H1 (cell line): ENCODE results near the gene KCNQ1.

Experiments
- EGR1 ChIP-seq: IDR thresholded peaks from 2 replicates; pipeline ENCODE4 v1.6.1; 2011; ENCODE audit warnings: low read depth, low read length, borderline replicate concordance
- EP300 ChIP-seq, 2 experiments: IDR thresholded peaks; 1 replicate in 1 of 2; 2 replicates in 1 of 2; pipeline ENCODE4 v1.6.1; 2011 to 2012; ENCODE audit warnings: low read depth in 2 of 2, low read length in 2 of 2, mild to moderate bottlenecking in 2 of 2, borderline replicate concordance in 1 of 2, inconsistent platforms in 1 of 2, moderate library complexity in 1 of 2
- EZH2 ChIP-seq: fragments of 200-600 bp; sonication (generic); IDR thresholded peaks from 2 replicates; pipeline ENCODE4 v1.7.1; 2012; ENCODE audit warnings: low read depth, mild to moderate bottlenecking, moderate library complexity, low read length, inconsistent platforms; ENCODE audit not compliant: severe bottlenecking
- FOSL1 ChIP-seq: IDR thresholded peaks from 2 replicates; pipeline ENCODE4 v1.6.1; 2011; ENCODE audit warnings: mild to moderate bottlenecking, low read depth, low read length, moderate library complexity; ENCODE audit not compliant: insufficient read depth
- JUND ChIP-seq: IDR thresholded peaks from 2 replicates; pipeline ENCODE4 v1.6.1; 2011; ENCODE audit warnings: mild to moderate bottlenecking, improper control_type of control experiment, low read length
- MAFK ChIP-seq: IDR thresholded peaks from 2 replicates; pipeline ENCODE4 v1.6.1; 2012; ENCODE audit warnings: low read depth, mild to moderate bottlenecking, improper control_type of control experiment, low read length
- PHF8 ChIP-seq: fragments of 200-600 bp; sonication (generic); conservative IDR thresholded peaks from 2 replicates; pipeline ENCODE4 v1.7.1; 2012; ENCODE audit warnings: low read depth, mild to moderate bottlenecking, inconsistent platforms, low read length, moderate library complexity
- POLR2A ChIP-seq, 2 experiments: IDR thresholded peaks; 1 replicate in 1 of 2; 2 replicates in 1 of 2; pipeline ENCODE4 v1.6.1; 2011; ENCODE audit warnings: low read depth in 2 of 2, low read length in 2 of 2, mild to moderate bottlenecking in 2 of 2; ENCODE audit errors: control extremely low read depth in 1 of 2
- RBBP5 ChIP-seq: IDR thresholded peaks from 2 replicates; pipeline ENCODE4 v1.7.1; 2012; ENCODE audit warnings: low read depth, mild to moderate bottlenecking, inconsistent platforms, low read length, moderate library complexity, borderline replicate concordance
- YY1 ChIP-seq: IDR thresholded peaks from 2 replicates; pipeline ENCODE4 v1.6.1; 2011; ENCODE audit warnings: low read depth, mild to moderate bottlenecking, low read length
- TF ChIP-seq, protein P1 (sequence below), 3 experiments: IDR thresholded peaks; 1 replicate in 2 of 3; 2 replicates in 1 of 3; pipeline versions ENCODE4 v1.5.1 to v1.6.1; 2011; ENCODE audit warnings: low read length in 3 of 3, mild to moderate bottlenecking in 3 of 3, inconsistent platforms in 2 of 3, low read depth in 1 of 3, moderate library complexity in 1 of 3; ENCODE audit not compliant: insufficient read depth in 1 of 3; ENCODE audit errors: control extremely low read depth in 1 of 3

DNA sequence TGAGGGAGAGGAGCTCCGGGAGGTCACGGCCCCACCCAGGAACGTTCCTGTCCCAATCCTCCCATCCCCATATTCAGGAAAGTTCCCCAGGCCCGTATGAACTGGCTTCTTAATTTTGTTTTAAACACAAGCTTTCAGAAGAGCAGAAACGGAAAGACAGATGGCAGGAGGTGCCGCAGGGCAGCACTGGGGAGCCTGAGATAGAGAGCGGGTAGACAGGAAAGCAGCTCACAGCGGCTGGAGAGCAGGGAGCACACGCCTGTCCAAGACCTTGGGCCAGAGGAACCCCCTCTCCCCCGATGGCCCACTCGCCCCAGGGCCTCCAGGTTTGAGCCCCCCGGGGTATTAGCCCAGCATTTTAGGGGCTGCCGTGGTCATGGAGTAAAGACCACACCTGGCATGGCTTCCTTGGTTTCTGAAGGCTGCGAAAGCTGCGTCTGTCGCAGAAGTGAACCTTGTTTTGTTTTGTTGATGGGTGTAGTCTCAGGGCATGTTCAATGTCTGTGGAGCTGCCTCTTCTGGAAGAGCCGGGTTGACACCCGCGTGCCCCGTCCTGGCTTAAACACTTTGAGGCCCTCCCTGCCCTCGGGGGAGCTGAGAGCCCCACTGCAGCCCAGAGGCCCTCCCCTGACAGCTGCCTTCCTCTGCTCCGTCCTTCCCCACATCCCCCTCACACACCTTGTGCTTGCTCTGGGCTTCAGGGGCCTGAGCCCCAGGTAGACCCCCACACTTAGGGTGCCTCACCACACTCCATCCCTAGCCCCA is 272.9 kb downstream of the KCNQ1 start:
- TF ChIP-seq RBBP5 (no peak), JUND (no peak), POLR2A (IDR thresholded peaks at IDR 0.05; ENCODE audit: control extremely low read depth in 1 of 2, low read depth in 2 of 2, low read length in 2 of 2) (no peak), FOSL1 (no peak), MAFK (no peak), PHF8 (no peak), EP300 (IDR thresholded peaks at IDR 0.05; ENCODE audit: borderline replicate concordance in 1 of 2, low read depth in 2 of 2, low read length in 2 of 2) (no peak), EGR1 (no peak), YY1 (no peak), EZH2 (no peak)
- TF ChIP-seq, protein P1, sequence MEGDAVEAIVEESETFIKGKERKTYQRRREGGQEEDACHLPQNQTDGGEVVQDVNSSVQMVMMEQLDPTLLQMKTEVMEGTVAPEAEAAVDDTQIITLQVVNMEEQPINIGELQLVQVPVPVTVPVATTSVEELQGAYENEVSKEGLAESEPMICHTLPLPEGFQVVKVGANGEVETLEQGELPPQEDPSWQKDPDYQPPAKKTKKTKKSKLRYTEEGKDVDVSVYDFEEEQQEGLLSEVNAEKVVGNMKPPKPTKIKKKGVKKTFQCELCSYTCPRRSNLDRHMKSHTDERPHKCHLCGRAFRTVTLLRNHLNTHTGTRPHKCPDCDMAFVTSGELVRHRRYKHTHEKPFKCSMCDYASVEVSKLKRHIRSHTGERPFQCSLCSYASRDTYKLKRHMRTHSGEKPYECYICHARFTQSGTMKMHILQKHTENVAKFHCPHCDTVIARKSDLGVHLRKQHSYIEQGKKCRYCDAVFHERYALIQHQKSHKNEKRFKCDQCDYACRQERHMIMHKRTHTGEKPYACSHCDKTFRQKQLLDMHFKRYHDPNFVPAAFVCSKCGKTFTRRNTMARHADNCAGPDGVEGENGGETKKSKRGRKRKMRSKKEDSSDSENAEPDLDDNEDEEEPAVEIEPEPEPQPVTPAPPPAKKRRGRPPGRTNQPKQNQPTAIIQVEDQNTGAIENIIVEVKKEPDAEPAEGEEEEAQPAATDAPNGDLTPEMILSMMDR (IDR thresholded peaks at IDR 0.05; ENCODE audit: control extremely low read depth in 1 of 3, insufficient read depth in 1 of 3, low read depth in 1 of 3, low read length in 3 of 3): no peak
